ENCODE results near the gene DAZAP1.

- no peak for TF ChIP-seq CTCF (IDR thresholded peaks at IDR 0.05; ENCODE audit: poor library complexity)
- TF ChIP-seq EZH2 (IDR thresholded peaks at IDR 0.05; ENCODE audit: borderline replicate concordance) = no peak
Measured at GRCh38 chr19:1377176-1377964, 30.0 kb upstream of the DAZAP1 start.

Data from hepatocyte (in vitro differentiated cells).